Upper lobe of right lung (tissue), 1 donor: ENCODE results near the gene TFB1M. TPM values are rescaled to one million over a fixed set of nuclear protein-coding genes. Genes with fewer than 3 reads are reported as not detected.
"Not testable (repeated sequence)": the region's sequence is repeated elsewhere in the genome, so short reads cannot be mapped to it uniquely, and the experiment has no call there.

ENCODE experiments used
- ATAC-seq: fragments of 200-7000 bp; cut with Tn5 transposase; one replicate; pipeline ENCODE4 v1.9.1; 2020; ENCODE audit warnings: mild to moderate bottlenecking, moderate library complexity
- DNase-seq: peaks from one replicate; pipeline ENCODE4 v3.0.0-alpha.2; 2020
- H3K27ac ChIP-seq: fragments of 200-600 bp; one replicate; pipeline ENCODE4 v1.8.0; 2022
- H3K27me3 ChIP-seq: fragments of 200-600 bp; one replicate; pipeline ENCODE4 v1.8.0; 2022; ENCODE audit warnings: mild to moderate bottlenecking
- H3K36me3 ChIP-seq: fragments of 200-600 bp; one replicate; pipeline ENCODE4 v1.8.0; 2022
- H3K4me1 ChIP-seq: fragments of 200-600 bp; one replicate; pipeline ENCODE4 v1.8.0; 2022
- H3K4me3 ChIP-seq: fragments of 200-600 bp; one replicate; pipeline ENCODE4 v1.8.0; 2022; ENCODE audit warnings: mild to moderate bottlenecking
- H3K9me3 ChIP-seq: fragments of 200-600 bp; one replicate; pipeline ENCODE4 v1.8.0; 2022
- intact Hi-C: fragments of 100-400 bp; cut with DNase I; formaldehyde crosslinking; loops from one replicate; pipeline ENCODE4 v1.11.0; 2022
- total RNA-seq: library from RNA; stranded (reverse); fragmentation: NEBNext Ultra II Directional; extraction: Animal tissue kit (Norgen Biotek cat#: 25700); gene quantifications from one replicate; pipeline ENCODE4 v1.2.1, GENCODE V29; 2021
- TF ChIP-seq, protein P1 (sequence below): fragments of 200-600 bp; IDR thresholded peaks from one replicate; pipeline ENCODE4 v1.8.0; 2022; ENCODE audit warnings: antibody characterized with exemption
- donor health status: DM: no; HTN: yes; CAD: no; lungs with severe emphysema.

Gene TFB1M
- total RNA-seq, 1 donor from 2014 or later: 18.6 TPM

DNA sequence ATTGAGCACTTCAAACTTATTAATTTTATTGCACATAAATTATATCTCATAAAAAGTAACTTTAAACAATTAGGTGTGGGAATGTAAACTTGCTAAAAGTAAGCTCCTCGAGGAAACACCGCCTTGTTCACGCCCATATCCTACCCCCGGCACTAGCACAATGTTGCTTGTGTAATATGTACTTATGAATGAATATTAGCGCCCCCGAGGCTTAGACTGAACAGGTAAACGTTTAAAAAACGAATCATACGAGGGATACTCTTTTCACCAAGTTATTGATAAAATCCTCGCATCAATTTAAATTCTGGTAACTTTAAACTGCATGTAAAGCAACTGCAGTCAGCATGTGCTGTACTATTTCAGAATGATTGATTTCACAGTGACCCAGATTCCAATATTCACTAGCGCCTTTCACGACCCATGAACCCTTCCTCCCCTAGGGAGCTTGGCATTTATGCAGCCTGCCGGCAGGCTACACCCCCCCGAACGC is 637 bp downstream of the TFB1M start:
- TF ChIP-seq, protein P1, sequence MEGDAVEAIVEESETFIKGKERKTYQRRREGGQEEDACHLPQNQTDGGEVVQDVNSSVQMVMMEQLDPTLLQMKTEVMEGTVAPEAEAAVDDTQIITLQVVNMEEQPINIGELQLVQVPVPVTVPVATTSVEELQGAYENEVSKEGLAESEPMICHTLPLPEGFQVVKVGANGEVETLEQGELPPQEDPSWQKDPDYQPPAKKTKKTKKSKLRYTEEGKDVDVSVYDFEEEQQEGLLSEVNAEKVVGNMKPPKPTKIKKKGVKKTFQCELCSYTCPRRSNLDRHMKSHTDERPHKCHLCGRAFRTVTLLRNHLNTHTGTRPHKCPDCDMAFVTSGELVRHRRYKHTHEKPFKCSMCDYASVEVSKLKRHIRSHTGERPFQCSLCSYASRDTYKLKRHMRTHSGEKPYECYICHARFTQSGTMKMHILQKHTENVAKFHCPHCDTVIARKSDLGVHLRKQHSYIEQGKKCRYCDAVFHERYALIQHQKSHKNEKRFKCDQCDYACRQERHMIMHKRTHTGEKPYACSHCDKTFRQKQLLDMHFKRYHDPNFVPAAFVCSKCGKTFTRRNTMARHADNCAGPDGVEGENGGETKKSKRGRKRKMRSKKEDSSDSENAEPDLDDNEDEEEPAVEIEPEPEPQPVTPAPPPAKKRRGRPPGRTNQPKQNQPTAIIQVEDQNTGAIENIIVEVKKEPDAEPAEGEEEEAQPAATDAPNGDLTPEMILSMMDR: no peak
- H3K36me3 ChIP-seq: peaks cover 17% of the 10 kb centered on the region
- DNase-seq: no peak

DNA sequence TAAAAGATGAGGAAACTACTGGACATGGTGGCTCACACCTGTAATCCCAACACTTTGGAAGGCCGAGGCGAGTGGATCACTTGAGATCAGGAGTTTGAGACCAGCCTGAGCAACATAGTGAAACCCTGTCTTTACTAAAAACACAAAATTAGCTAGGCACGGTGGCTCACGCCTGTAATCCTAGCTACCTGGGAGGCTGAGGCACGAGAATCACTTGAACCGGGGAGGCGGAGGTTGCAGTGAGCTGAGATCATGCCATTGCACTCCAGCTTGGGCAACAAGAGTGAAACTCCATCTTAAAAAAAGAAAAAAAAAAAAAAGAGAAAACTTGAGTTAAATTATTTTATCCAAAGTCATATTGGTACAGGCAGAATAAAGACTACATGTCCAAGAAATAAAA is 1.3 kb downstream of the TFB1M start:
- H3K27ac ChIP-seq, ATAC-seq, intact Hi-C loops, DNase-seq, H3K9me3 ChIP-seq, H3K27me3 ChIP-seq, H3K4me1 ChIP-seq: not testable (repeated sequence)
- peaks cover 17% of the 10 kb centered on the region for H3K36me3 ChIP-seq
- H3K4me3 ChIP-seq: peak overlapping the region; percentile 78

More for the DNA sequence above, 637 bp downstream of the TFB1M start:
- intact Hi-C loops: no loop called here
- no peaks in the 10 kb centered on the region for H3K27me3 ChIP-seq
- H3K4me3 ChIP-seq: peak overlapping the region; percentile 78
- peak overlapping the region; percentile 90 for H3K27ac ChIP-seq
- ATAC-seq: peak; percentile 13
- H3K4me1 ChIP-seq: peaks cover 9% of the 10 kb centered on the region
- no peaks in the 10 kb centered on the region for H3K9me3 ChIP-seq

DNA sequence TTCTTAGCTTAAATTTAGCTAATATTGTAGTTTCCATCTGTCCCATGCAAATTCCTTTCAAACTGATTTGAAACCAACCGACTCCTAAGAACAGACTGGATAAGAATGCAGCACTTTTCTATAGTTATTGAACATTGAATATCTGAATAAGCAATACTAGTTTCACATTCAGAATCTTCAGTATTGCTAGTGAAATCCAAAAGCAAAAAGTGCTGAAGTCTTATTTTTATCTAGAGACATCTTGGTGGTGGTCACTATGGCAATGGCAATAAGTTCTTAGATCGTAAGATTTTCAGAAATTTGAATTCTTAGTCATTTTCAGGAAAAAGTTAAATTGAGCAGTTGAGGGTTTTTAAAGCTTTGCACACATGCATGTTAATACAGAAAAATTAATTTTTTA is 2.7 kb downstream of the TFB1M start:
- H3K4me3 ChIP-seq: no peak overlapping the region
- H3K27me3 ChIP-seq: no peaks in the 10 kb centered on the region
- DNase-seq (no peak), ATAC-seq (no peak)
- TF ChIP-seq, protein P1: no peak
- H3K27ac ChIP-seq: no peak overlapping the region
- intact Hi-C loops: no loop called here
- peaks cover 25% of the 10 kb centered on the region for H3K36me3 ChIP-seq
- H3K9me3 ChIP-seq: no peaks in the 10 kb centered on the region
- H3K4me1 ChIP-seq: peaks cover 9% of the 10 kb centered on the region

DNA sequence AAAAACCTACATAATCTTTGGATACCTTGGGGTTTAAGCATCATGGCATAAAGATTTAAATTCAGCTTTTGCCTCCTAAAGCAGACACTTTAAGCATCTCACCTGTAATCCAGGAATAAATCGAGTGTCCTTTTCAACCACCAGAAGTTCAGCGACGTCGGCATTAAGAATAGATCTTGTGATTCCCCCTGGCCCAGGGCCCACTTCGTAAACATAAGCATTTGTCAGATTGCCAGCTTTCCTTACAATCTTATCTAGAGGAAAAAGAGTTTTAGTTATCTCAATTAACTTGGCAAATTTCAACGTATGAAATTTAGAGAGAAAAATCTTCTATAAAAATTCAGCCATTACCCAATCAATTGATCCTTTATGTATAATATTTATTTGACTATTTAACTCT is 3.2 kb downstream of the TFB1M start:
- H3K36me3 ChIP-seq: peaks cover 25% of the 10 kb centered on the region
- no peak for ATAC-seq
- H3K27ac ChIP-seq: no peak overlapping the region
- no peak for DNase-seq
- H3K27me3 ChIP-seq: no peaks in the 10 kb centered on the region
- intact Hi-C loops: no loop called here
- TF ChIP-seq, protein P1: no peak
- H3K4me3 ChIP-seq: no peak overlapping the region
- no peaks in the 10 kb centered on the region for H3K9me3 ChIP-seq
- peaks cover 9% of the 10 kb centered on the region for H3K4me1 ChIP-seq

DNA sequence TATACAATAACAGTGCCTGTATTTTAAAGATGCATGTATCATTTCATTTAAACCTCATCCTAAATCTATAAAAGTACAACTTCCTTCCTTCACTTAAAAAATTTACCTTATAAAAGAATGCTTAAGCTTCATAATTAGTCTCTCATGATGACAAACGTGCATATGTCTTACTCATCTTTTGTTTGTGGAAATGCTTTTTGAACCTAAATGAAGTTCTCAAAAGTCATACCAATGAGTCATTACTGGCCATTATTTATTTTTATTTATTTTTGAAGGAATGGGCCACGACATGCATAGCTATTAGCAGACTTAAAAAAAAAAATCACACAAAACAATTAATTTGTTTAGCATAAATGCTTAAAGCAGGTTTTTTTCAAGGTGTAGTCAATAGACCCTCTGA is 3.7 kb downstream of the TFB1M start:
- intact Hi-C loops: no loop called here
- Histone ChIP-seq H3K27ac (no peak overlapping the region), H3K27me3 (no peaks in the 10 kb centered on the region), H3K9me3 (no peaks in the 10 kb centered on the region), H3K4me3 (no peak overlapping the region), H3K4me1 (peaks cover 9% of the 10 kb centered on the region), H3K36me3 (peaks cover 25% of the 10 kb centered on the region)
- ATAC-seq: no peak
- TF ChIP-seq, protein P1: no peak
- no peak for DNase-seq

DNA sequence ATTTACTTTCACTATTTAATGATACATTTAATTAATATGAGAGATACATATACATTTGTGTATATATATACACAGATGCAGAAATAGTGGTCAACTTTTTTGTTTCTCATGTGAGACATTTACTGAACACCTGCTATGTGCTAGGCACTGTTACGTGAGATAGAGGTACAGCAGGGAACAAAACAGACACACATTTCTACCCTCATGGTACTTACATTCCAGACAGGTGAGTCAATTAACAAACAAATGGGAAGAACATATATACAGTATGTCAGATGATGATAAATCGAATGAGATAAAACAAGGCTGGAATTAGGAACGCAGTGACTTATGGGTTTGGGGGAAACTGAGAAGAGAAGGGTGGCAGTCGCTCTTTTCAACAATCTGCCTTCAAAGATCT is 5.1 kb downstream of the TFB1M start:
- intact Hi-C loops: no loop called here
- Histone ChIP-seq H3K27me3 (no peaks in the 10 kb centered on the region), H3K36me3 (peaks cover 30% of the 10 kb centered on the region), H3K9me3 (no peaks in the 10 kb centered on the region), H3K4me1 (peaks cover 9% of the 10 kb centered on the region), H3K27ac (no peak overlapping the region), H3K4me3 (no peak overlapping the region)
- TF ChIP-seq, protein P1: no peak
- no peak for ATAC-seq
- no peak for DNase-seq
